DMS 273 (cell line): ENCODE measurements around the gene CTNNA1.
"Not testable (repeated sequence)": the region's sequence is repeated elsewhere in the genome, so short reads cannot be mapped to it uniquely, and the experiment has no call there.

Source experiments
- DNase-seq: peaks from one replicate; lab custom pipeline; 2025; ENCODE audit not compliant: unreplicated experiment; lab: John Stamatoyannopoulos, UW

CTNNA1 gene

GRCh38 chr5:138724470-138725146 is 28.6 kb upstream of the CTNNA1 start:
- peak; percentile 41 for DNase-seq

GRCh38 chr5:138725153-138725817 is 27.9 kb upstream of the CTNNA1 start:
- peak; percentile 87 for DNase-seq

- peak; percentile 67 for DNase-seq
These were observed 27.3 kb upstream of the CTNNA1 start for GRCh38 chr5:138725818-138726416.

GRCh38 chr5:138726848-138727247 is 26.4 kb upstream of the CTNNA1 start:
- DNase-seq: no peak

- DNase-seq: not testable (repeated sequence)
These were observed 22.7 kb upstream of the CTNNA1 start for GRCh38 chr5:138730496-138730895.

GRCh38 chr5:138732466-138732865 is 20.8 kb upstream of the CTNNA1 start:
- DNase-seq: no peak

GRCh38 chr5:138732933-138733332 is 20.3 kb upstream of the CTNNA1 start:
- DNase-seq: no peak

GRCh38 chr5:138733509-138733908 is 19.7 kb upstream of the CTNNA1 start:
- no peak for DNase-seq

GRCh38 chr5:138736293-138736692 is 16.9 kb upstream of the CTNNA1 start:
- DNase-seq: peak; percentile 52

- DNase-seq: no peak
These were observed 15.5 kb upstream of the CTNNA1 start for GRCh38 chr5:138737494-138738265.

- DNase-seq: no peak
These were observed 14.8 kb upstream of the CTNNA1 start for GRCh38 chr5:138738399-138738798.

- DNase-seq: no peak
These were observed 13.3 kb upstream of the CTNNA1 start for GRCh38 chr5:138739938-138740337.

GRCh38 chr5:138743484-138743883 is 9.7 kb upstream of the CTNNA1 start:
- DNase-seq: peak; percentile 17

- no peak for DNase-seq
These were observed 8.0 kb upstream of the CTNNA1 start for GRCh38 chr5:138745268-138745667.

GRCh38 chr5:138748630-138749081 is 4.6 kb upstream of the CTNNA1 start:
- no peak for DNase-seq

- DNase-seq: not testable (repeated sequence)
These were observed 1.9 kb upstream of the CTNNA1 start for GRCh38 chr5:138751344-138751743.

GRCh38 chr5:138752341-138752950 is 779 bp upstream of the CTNNA1 start:
- DNase-seq: peak; percentile 77

- DNase-seq: peak; percentile 82
These were observed 821 bp downstream of the CTNNA1 start for GRCh38 chr5:138753794-138754698.

- no peak for DNase-seq
These were observed 1.5 kb downstream of the CTNNA1 start for GRCh38 chr5:138754699-138755057.
